ENCODE measurements around the gene STK10.
"Not testable (repeated sequence)": the region's sequence is repeated elsewhere in the genome, so short reads cannot be mapped to it uniquely, and the experiment has no call there.

Gene STK10

GRCh38 chr5:172188033-172188892, at the start of gene STK10:
STK10 (minus strand) TSS chr5:172188224; CDS start chr5:172188042, 182 bp downstream.
- DNase-seq (ENCODE audit: low read depth in 2 of 2): peak; percentile 74 to 85

- DNase-seq (ENCODE audit: low read depth in 2 of 2): no peak
Observed at GRCh38 chr5:172235827-172236736, 48.1 kb upstream of the STK10 start.

- no peak for DNase-seq (ENCODE audit: low read depth in 2 of 2)
Observed at GRCh38 chr5:172235132-172235780, 47.2 kb upstream of the STK10 start.

- no peak for DNase-seq (ENCODE audit: low read depth in 2 of 2)
Observed at GRCh38 chr5:172234031-172234430, 46.0 kb upstream of the STK10 start.

GRCh38 chr5:172229904-172230303, 41.9 kb upstream of the STK10 start:
- no peak for DNase-seq (ENCODE audit: low read depth in 2 of 2)

- no peak for DNase-seq (ENCODE audit: low read depth in 2 of 2)
Observed at GRCh38 chr5:172224996-172225395, 37.0 kb upstream of the STK10 start.

GRCh38 chr5:172223901-172224873, 36.2 kb upstream of the STK10 start:
- no peak for DNase-seq (ENCODE audit: low read depth in 2 of 2)

- no peak for DNase-seq (ENCODE audit: low read depth in 2 of 2)
Observed at GRCh38 chr5:172219296-172219695, 31.3 kb upstream of the STK10 start.

- no peak for DNase-seq (ENCODE audit: low read depth in 2 of 2)
Observed at GRCh38 chr5:172216345-172216744, 28.3 kb upstream of the STK10 start.

- no peak for DNase-seq (ENCODE audit: low read depth in 2 of 2)
Observed at GRCh38 chr5:172213126-172213525, 25.1 kb upstream of the STK10 start.

GRCh38 chr5:172211676-172212075, 23.7 kb upstream of the STK10 start:
- no peak for DNase-seq (ENCODE audit: low read depth in 2 of 2)

GRCh38 chr5:172209714-172210113, 21.7 kb upstream of the STK10 start:
- DNase-seq (ENCODE audit: low read depth in 2 of 2): no peak

- no peak for DNase-seq (ENCODE audit: low read depth in 2 of 2)
Observed at GRCh38 chr5:172207511-172207910, 19.5 kb upstream of the STK10 start.

- DNase-seq (ENCODE audit: low read depth in 2 of 2): not testable (repeated sequence)
Observed at GRCh38 chr5:172205984-172206383, 18.0 kb upstream of the STK10 start.

GRCh38 chr5:172200476-172200875, 12.5 kb upstream of the STK10 start:
- DNase-seq (ENCODE audit: low read depth in 2 of 2): no peak

- no peak for DNase-seq (ENCODE audit: low read depth in 2 of 2)
Observed at GRCh38 chr5:172199446-172199845, 11.4 kb upstream of the STK10 start.

- not testable (repeated sequence) for DNase-seq (ENCODE audit: low read depth in 2 of 2)
Observed at GRCh38 chr5:172197775-172198174, 9.8 kb upstream of the STK10 start.

- DNase-seq (ENCODE audit: low read depth in 2 of 2): no peak
Observed at GRCh38 chr5:172194985-172195774, 7.2 kb upstream of the STK10 start.

GRCh38 chr5:172193872-172194271, 5.8 kb upstream of the STK10 start, which contains the start of gene EFCAB9:
EFCAB9 (plus strand) TSS chr5:172194172; CDS start chr5:172194173, 1 bp downstream.
- DNase-seq (ENCODE audit: low read depth in 2 of 2): no peak

Data from stimulated activated CD8-positive, alpha-beta memory T cell treated with anti-CD3 and anti-CD28 coated beads, Interleukin-2, amount 100 ng/mL, for 1 hour (primary cell).